ENCODE data around the gene TLL2. TPM values are rescaled to one million over a fixed set of nuclear protein-coding genes. Genes with fewer than 3 reads are reported as not detected.

Gene TLL2
- polyA plus RNA-seq, 1 experiment: 0.05 TPM

- TF ChIP-seq CTCF (IDR thresholded peaks at IDR 0.05; ENCODE audit: insufficient read depth, low read depth, low read length): no peak
- DNase-seq (ENCODE audit: low read depth): no peak
- CTCF ChIA-PET: interaction anchor here (1.6 kb wide), 1 partner anchor 350 kb away, joined by 5 read pairs; no protein-coding TSS in a partner anchor
Observed at GRCh38 chr10:96367470-96367869, 146.3 kb downstream of the TLL2 start.

GRCh38 chr10:96366508-96366907 lies 147.2 kb downstream of the TLL2 start:
- CTCF ChIA-PET: interaction anchor here (0.7 to 2.6 kb wide), 2 partner anchors 8 to 658 kb away, joined by 4 to 22 read pairs; no protein-coding TSS in a partner anchor
- H3K4me3 ChIP-seq (ENCODE audit: low read depth, low read length): no peak overlapping the region
- DNase-seq (ENCODE audit: low read depth): no peak
- TF ChIP-seq CTCF (IDR thresholded peaks at IDR 0.05; ENCODE audit: insufficient read depth, low read depth, low read length): no peak
- 0 out of 2 replicates have a peak, but pooled peaks cover 1% of the 10 kb centered on the region for H3K27me3 ChIP-seq (ENCODE audit: control insufficient read depth, insufficient read depth, low read length)
- POLR2A ChIA-PET: no interaction called here
- no peaks in the 10 kb centered on the region for H3K36me3 ChIP-seq (ENCODE audit: control insufficient read depth, insufficient read depth, low read length)

More at GRCh38 chr10:96367470-96367869, 146.3 kb downstream of the TLL2 start:
- POLR2A ChIA-PET: no interaction called here
- peaks cover 1% of the 10 kb centered on the region; the same call in 1 of the 2 replicates for H3K27me3 ChIP-seq (ENCODE audit: control insufficient read depth, insufficient read depth, low read length)
- H3K4me3 ChIP-seq (ENCODE audit: low read depth, low read length): no peak overlapping the region
- H3K36me3 ChIP-seq (ENCODE audit: control insufficient read depth, insufficient read depth, low read length): no peaks in the 10 kb centered on the region

GRCh38 chr10:96365571-96365970 lies 148.2 kb downstream of the TLL2 start:
- H3K4me3 ChIP-seq (ENCODE audit: low read depth, low read length): no peak overlapping the region
- H3K27me3 ChIP-seq (ENCODE audit: control insufficient read depth, insufficient read depth, low read length): 0 out of 2 replicates have a peak, but pooled peaks cover 1% of the 10 kb centered on the region
- POLR2A ChIA-PET: no interaction called here
- CTCF ChIA-PET: interaction anchor here (0.6 to 2.6 kb wide), 3 partner anchors 9 to 707 kb away, joined by 3 to 22 read pairs (median 3); no protein-coding TSS in a partner anchor
- no peaks in the 10 kb centered on the region for H3K36me3 ChIP-seq (ENCODE audit: control insufficient read depth, insufficient read depth, low read length)
- TF ChIP-seq CTCF (IDR thresholded peaks at IDR 0.05; ENCODE audit: insufficient read depth, low read depth, low read length): no peak
- no peak for DNase-seq (ENCODE audit: low read depth)

GRCh38 chr10:96360766-96361165 lies 153.0 kb downstream of the TLL2 start:
- POLR2A ChIA-PET: no interaction called here
- H3K27me3 ChIP-seq (ENCODE audit: control insufficient read depth, insufficient read depth, low read length): no peaks in the 10 kb centered on the region; the same call in 1 of the 2 replicates
- H3K4me3 ChIP-seq (ENCODE audit: low read depth, low read length): no peak overlapping the region
- no peak for TF ChIP-seq CTCF (IDR thresholded peaks at IDR 0.05; ENCODE audit: insufficient read depth, low read depth, low read length)
- no peak for DNase-seq (ENCODE audit: low read depth)
- no peaks in the 10 kb centered on the region for H3K36me3 ChIP-seq (ENCODE audit: control insufficient read depth, insufficient read depth, low read length)
- CTCF ChIA-PET: interaction anchor here (2.2 kb wide), 1 partner anchor 9 kb away, joined by 13 read pairs; no protein-coding TSS in a partner anchor

GRCh38 chr10:96360331-96360730 lies 153.4 kb downstream of the TLL2 start:
- H3K27me3 ChIP-seq (ENCODE audit: control insufficient read depth, insufficient read depth, low read length): no peaks in the 10 kb centered on the region; the same call in 1 of the 2 replicates
- TF ChIP-seq CTCF (IDR thresholded peaks at IDR 0.05; ENCODE audit: insufficient read depth, low read depth, low read length): no peak
- DNase-seq (ENCODE audit: low read depth): no peak
- H3K4me3 ChIP-seq (ENCODE audit: low read depth, low read length): no peak overlapping the region
- H3K36me3 ChIP-seq (ENCODE audit: control insufficient read depth, insufficient read depth, low read length): no peaks in the 10 kb centered on the region
- CTCF ChIA-PET: interaction anchor here (1.3 to 2.2 kb wide), 2 partner anchors 10 to 21 kb away, joined by 4 to 13 read pairs; no protein-coding TSS in a partner anchor
- POLR2A ChIA-PET: no interaction called here

All from BJ (cell line).